K562 (cell line): ENCODE results near the gene TACR1. TPM values are rescaled to one million over a fixed set of nuclear protein-coding genes. Genes with fewer than 3 reads are reported as not detected.

Source experiments
- ATAC-seq: fragments of 200-7000 bp; cut with Tn5 transposase; 3 replicates; pipeline ENCODE4 v1.9.1; 2020; ENCODE audit warnings: moderate library complexity
- BruUV-seq: library from RNA; stranded (reverse); fragments of 400-500 nt; replicated peaks from 2 replicates; lab custom pipeline; 2021; lab: Mats Ljungman, UMichigan
- CTCF ChIA-PET: fragments of 300-600 bp; formaldehyde crosslinking; extraction: SDS; loops from one replicate; lab custom pipeline; 2021; ENCODE audit warnings: low intra/inter-chr PET ratio; lab: Yijun Ruan, JAX
- POLR2A ChIA-PET: fragments of 300-600, 350-650 bp; sonication (Branson Sonifier 250); formaldehyde crosslinking; extraction: SDS; loops from one replicate; lab custom pipeline; 2021; ENCODE audit warnings: antibody characterized with exemption, inconsistent platforms; lab: Yijun Ruan, JAX
- DNase-seq, 4 experiments: peaks; one replicate each; pipeline versions ENCODE4 v3.0.0 to v3.0.0-alpha.2; 2011 to 2018; ENCODE audit warnings: low spot score in 3 of 4, mixed read lengths in 3 of 4; ENCODE audit errors: extremely low read depth in 1 of 4
- FAIRE-seq: peaks from 2 replicates; lab custom pipeline; 2011; peaks lifted over from hg19 to GRCh38; lab: Jason Lieb, UNC
- H2AFZ ChIP-seq: 2 replicates; pipeline ENCODE4 v1.6.0; 2011; ENCODE audit warnings: low read depth, low read length, control low read depth, inconsistent platforms
- H3K27ac ChIP-seq: fragments of 200-600 bp; 3 replicates; pipeline ENCODE4 v1.8.0; 2011; ENCODE audit warnings: low read depth, mild to moderate bottlenecking, control low read depth, inconsistent platforms, low read length, moderate library complexity, mixed read lengths; ENCODE audit errors: extremely low read depth
- H3K27me3 ChIP-seq, 2 experiments: fragments of 300-600 bp in 1 of 2; 2 replicates in 1 of 2; 3 replicates in 1 of 2; pipeline versions ENCODE4 v1.6.0 to v1.8.0; 2011; ENCODE audit warnings: inconsistent platforms in 2 of 2, low read length in 2 of 2, mild to moderate bottlenecking in 1 of 2, mixed read lengths in 1 of 2, moderate library complexity in 1 of 2; ENCODE audit not compliant: control insufficient read depth in 2 of 2, insufficient read depth in 2 of 2
- H3K36me3 ChIP-seq: fragments of 300-600 bp; 3 replicates; pipeline ENCODE4 v1.8.0; 2011; ENCODE audit warnings: mild to moderate bottlenecking, low read length, inconsistent platforms; ENCODE audit not compliant: control insufficient read depth, insufficient read depth
- H3K4me1 ChIP-seq, 2 experiments: fragments of 200-600 bp in 1 of 2; replicated peaks in 1 of 2; 2 replicates in 1 of 2; 3 replicates in 1 of 2; pipeline versions ENCODE4 v1.5.1 to v1.8.0; 2011; ENCODE audit warnings: inconsistent platforms in 2 of 2, low read length in 2 of 2, mild to moderate bottlenecking in 1 of 2, mixed read lengths in 1 of 2, moderate library complexity in 1 of 2; ENCODE audit not compliant: control insufficient read depth in 2 of 2, insufficient read depth in 2 of 2
- H3K4me2 ChIP-seq: 2 replicates; pipeline ENCODE4 v1.6.1; 2011; ENCODE audit warnings: low read length, control low read depth, inconsistent platforms, mixed read lengths; ENCODE audit not compliant: insufficient read depth
- H3K4me3 ChIP-seq: fragments of 200-600 bp; sonication (generic), shearing (Covaris generic); 2 replicates; pipeline ENCODE4 v1.5.1; 2016; ENCODE audit warnings: control low read depth, inconsistent platforms
- H3K79me2 ChIP-seq: fragments of 200-600 bp; 3 replicates; pipeline ENCODE4 v1.8.0; 2011; ENCODE audit warnings: low read length, inconsistent platforms; ENCODE audit not compliant: control insufficient read depth, insufficient read depth
- H3K9ac ChIP-seq, 2 experiments: 2 replicates each; pipeline versions ENCODE4 v1.6.0 to v1.6.1; 2011; ENCODE audit warnings: low read depth in 2 of 2, low read length in 2 of 2, control low read depth in 1 of 2, inconsistent platforms in 1 of 2, mild to moderate bottlenecking in 1 of 2, mixed read lengths in 1 of 2; ENCODE audit not compliant: insufficient read depth in 1 of 2
- H3K9me1 ChIP-seq: one replicate; pipeline ENCODE4 v1.6.0; 2011; ENCODE audit warnings: inconsistent platforms, mild to moderate bottlenecking, low read length, moderate library complexity; ENCODE audit not compliant: control insufficient read depth, insufficient read depth
- H3K9me3 ChIP-seq: replicated peaks from 2 replicates; pipeline ENCODE4 v1.5.1; 2011; ENCODE audit warnings: low read depth, low read length, inconsistent platforms; ENCODE audit not compliant: control insufficient read depth, insufficient read depth
- H4K20me1 ChIP-seq: replicated peaks from 2 replicates; pipeline ENCODE4 v1.6.1; 2011; ENCODE audit warnings: low read length, inconsistent platforms, mixed read lengths; ENCODE audit not compliant: control insufficient read depth, insufficient read depth
- BACH1 ChIP-seq: fragments of 200-800 bp; sonication (Bioruptor generic); IDR thresholded peaks from 2 replicates; pipeline ENCODE4 v1.6.1; 2016; ENCODE audit warnings: missing genetic modification characterization, missing compliant biosample characterization
- CREM ChIP-seq: IDR thresholded peaks from 2 replicates; pipeline ENCODE4 v1.6.1; 2014; ENCODE audit warnings: antibody characterized with exemption, low read depth
- CUX1 ChIP-seq: fragments of 200-800 bp; sonication (Bioruptor generic); IDR thresholded peaks from 2 replicates; pipeline ENCODE4 v1.6.1; 2016; ENCODE audit warnings: missing genetic modification characterization, missing compliant biosample characterization
- ETV1 ChIP-seq: fragments of 450-650 bp; conservative IDR thresholded peaks from 2 replicates; pipeline ENCODE4 v1.6.1; 2016; ENCODE audit warnings: missing genetic modification characterization, control low read depth, low read depth, missing compliant biosample characterization
- FOXK2 ChIP-seq, 2 experiments: fragments of 450-650 bp; IDR thresholded peaks in 1 of 2; conservative IDR thresholded peaks in 1 of 2; 2 replicates each; pipeline ENCODE4 v1.6.1; 2016; ENCODE audit warnings: low read depth in 2 of 2, mild to moderate bottlenecking in 1 of 2
- HINFP ChIP-seq: fragments of 450-650 bp; conservative IDR thresholded peaks from 2 replicates; pipeline ENCODE4 v1.6.1; 2016; ENCODE audit warnings: missing genetic modification characterization, low read depth, mild to moderate bottlenecking, control low read depth, missing compliant biosample characterization
- KDM5B ChIP-seq: fragments of 200-600 bp; sonication (generic); IDR thresholded peaks from 2 replicates; pipeline ENCODE4 v1.6.1; 2012; ENCODE audit warnings: low read depth, mild to moderate bottlenecking, moderate library complexity, low read length, control low read depth, inconsistent platforms; ENCODE audit not compliant: insufficient replicate concordance
- MCM2 ChIP-seq: fragments of 450-650 bp; IDR thresholded peaks from 2 replicates; pipeline ENCODE4 v1.6.1; 2017; ENCODE audit warnings: low read depth, mild to moderate bottlenecking
- MCM3 ChIP-seq: fragments of 450-650 bp; IDR thresholded peaks from 2 replicates; pipeline ENCODE4 v1.6.1; 2016
- MEF2D ChIP-seq: conservative IDR thresholded peaks from 2 replicates; pipeline ENCODE4 v1.6.1; 2016; ENCODE audit warnings: low read depth, missing genetic modification characterization, missing compliant biosample characterization
- POLR2B ChIP-seq: fragments of 450-650 bp; IDR thresholded peaks from 2 replicates; pipeline ENCODE4 v1.6.1; 2018; ENCODE audit warnings: low read depth; ENCODE audit not compliant: partially characterized antibody
- POU5F1 ChIP-seq: fragments of 150-350 bp; IDR thresholded peaks from 2 replicates; pipeline ENCODE4 v1.6.1; 2014; ENCODE audit warnings: borderline replicate concordance, low read length, low read depth, mild to moderate bottlenecking; ENCODE audit not compliant: partially characterized antibody
- TAF1 ChIP-seq: IDR thresholded peaks from 2 replicates; pipeline ENCODE4 v1.6.1; 2011; ENCODE audit warnings: mild to moderate bottlenecking, low read length, moderate library complexity; ENCODE audit not compliant: insufficient read depth, control insufficient read depth, severe bottlenecking; ENCODE audit errors: extremely low read depth
- TEAD1 ChIP-seq, 2 experiments: fragments of 450-650 bp in 1 of 2; sonication (generic) in 1 of 2; formaldehyde crosslinking; IDR thresholded peaks; 2 replicates each; pipeline versions ENCODE4 v1.4.0 to v1.8.0; 2020 to 2022; ENCODE audit warnings: mild to moderate bottlenecking in 2 of 2, missing genetic modification reagents in 1 of 2
- ZFP36 ChIP-seq: fragments of 150-350 bp; IDR thresholded peaks from 2 replicates; pipeline ENCODE4 v1.6.1; 2018; ENCODE audit warnings: low read length, low read depth; ENCODE audit not compliant: partially characterized antibody
- ZNF12 ChIP-seq: sonication (generic); formaldehyde crosslinking; IDR thresholded peaks from 2 replicates; pipeline ENCODE4 v1.4.0; 2020; ENCODE audit warnings: mild to moderate bottlenecking, missing genetic modification reagents
- ZNF224 ChIP-seq: sonication (generic); formaldehyde crosslinking; IDR thresholded peaks from 2 replicates; pipeline ENCODE4 v1.8.0; 2022; ENCODE audit warnings: mild to moderate bottlenecking, missing genetic modification reagents
- ZSCAN29 ChIP-seq: fragments of 450-650 bp; IDR thresholded peaks from 2 replicates; pipeline ENCODE4 v1.6.1; 2017
- WGBS: fragments of 100-300 bp; shearing (Covaris generic); methylation state at CpG from one replicate; pipeline ENCODE4 v1.1.6; 2016; ENCODE audit warnings: low coverage, mixed read lengths; ENCODE audit not compliant: insufficient coverage; ENCODE audit errors: missing lambda C conversion rate; 5-methylcytosine and 5-hydroxymethylcytosine counted together
- in situ Hi-C: fragments of 300-500 bp; cut with MboI; formaldehyde crosslinking; loops from 4 replicates; pipeline ENCODE4 v1.15.0; 2018; ENCODE audit warnings: inconsistent platforms, mixed read lengths
- intact Hi-C: fragments of 100-400 bp; cut with micrococcal nuclease; formaldehyde crosslinking; loops from 2 replicates; pipeline ENCODE4 v1.14.2; 2022
- polyA plus RNA-seq, 8 experiments: library from polyadenylated mRNA; depleted of rRNA in 4 of 8; stranded (reverse) in 5 of 8; unstranded in 3 of 8; fragments of >200 nt; fragmentation: Nextera tagmentation in 2 of 8; fragmentation: Illumina TruSeq in 1 of 8; extraction: Ambion mirVana in 2 of 8; extraction: Trizol in 1 of 8; gene quantifications; 2 replicates each; pipeline versions ENCODE4 v1.2.1 to v1.2.3, GENCODE V29; 2011 to 2014; ENCODE audit warnings: inconsistent platforms in 1 of 8, missing spikeins in 1 of 8
- total RNA-seq, 7 experiments: library from RNA; depleted of rRNA in 6 of 7; stranded (reverse); fragments of >200 nt in 6 of 7; fragmentation: Illumina TruSeq in 2 of 7; extraction: Trizol in 2 of 7; gene quantifications; 2 replicates each; pipeline versions ENCODE4 v1.2.1 to v1.2.3, GENCODE V29; 2011 to 2021; ENCODE audit warnings: low replicate concordance in 1 of 7

TACR1 gene
- total and polyA plus RNA-seq, 9 of the 15 experiments (the other 6 are each of a cell fraction or from before 2014, with no cell fraction given) = not detected

GRCh38 chr2:75074228-75074627 lies 125.1 kb downstream of the TACR1 start:
- no peak overlapping the region for H2AFZ ChIP-seq
- WGBS = 0% methylated on average over 1 of the region's 1 CpG
- no peak overlapping the region for H3K9ac ChIP-seq
- in situ Hi-C loops = loop anchor here (25.0 kb wide), 1 partner anchor 538 kb away; no protein-coding TSS in a partner anchor
- no peaks in the 10 kb centered on the region for H3K36me3 ChIP-seq
- no peak for ATAC-seq
- no peaks in the 10 kb centered on the region for H3K79me2 ChIP-seq
- no peak overlapping the region for H3K4me2 ChIP-seq
- no peak overlapping the region for H3K27ac ChIP-seq
- H3K9me3 ChIP-seq = no peaks in the 10 kb centered on the region
- H3K27me3 ChIP-seq = peaks cover 0 to 3% of the 10 kb centered on the region in 2 experiments; a peak in 1 of 5 replicates
- intact Hi-C loops = loop anchor here (10.0 kb wide), 1 partner anchor 531 kb away; no protein-coding TSS in a partner anchor
- no peak for FAIRE-seq
- H3K9me1 ChIP-seq = no peaks in the 10 kb centered on the region
- no TSS peak for BruUV-seq
- no peaks in the 10 kb centered on the region for H4K20me1 ChIP-seq
- no peaks in the 10 kb centered on the region for H3K4me1 ChIP-seq
- POLR2A ChIA-PET = interaction anchor here (0.8 kb wide), 1 partner anchor 15 kb away, joined by 3 read pairs; no protein-coding TSS in a partner anchor
- no peak for DNase-seq
- CTCF ChIA-PET = no interaction called here
- H3K4me3 ChIP-seq = no peak overlapping the region
- no peak for TF ChIP-seq ETV1 (tag)
- TF ChIP-seq FOXK2 (conservative IDR thresholded peaks at IDR 0.05 in 1 of 2, IDR thresholded peaks at IDR 0.05 in 1 of 2; ENCODE audit: low read depth in 2 of 2) = no peak
- no peak for TF ChIP-seq TEAD1 (CRISPR knock-in tag; IDR thresholded peaks at IDR 0.05)
- no peak for TF ChIP-seq BACH1 (tag)
- TF ChIP-seq ZSCAN29 = no peak
- no peak for TF ChIP-seq MEF2D
- no peak for TF ChIP-seq ZNF224 (CRISPR knock-in tag)
- no peak for TF ChIP-seq ZFP36
- TF ChIP-seq ZNF12 = no peak
- no peak for TF ChIP-seq MCM3
- no peak for TF ChIP-seq CREM
- TF ChIP-seq CUX1 (CRISPR knock-in tag) = no peak
- TF ChIP-seq POLR2B = no peak
- no peak for TF ChIP-seq KDM5B
- no peak for TF ChIP-seq POU5F1
- no peak for TF ChIP-seq MCM2
- no peak for TF ChIP-seq HINFP (tag)
- TF ChIP-seq TAF1 = no peak
